HG03025 (cell line): ENCODE results near the gene PPP1R11.
"Not testable (repeated sequence)": the region's sequence is repeated elsewhere in the genome, so short reads cannot be mapped to it uniquely, and the experiment has no call there.

ENCODE experiments used
- ATAC-seq: cut with Tn5 transposase; IDR thresholded peaks from one replicate; pipeline ENCODE4 v1.9.1; 2021; ENCODE audit warnings: mild to moderate bottlenecking, moderate library complexity; ENCODE audit not compliant: unreplicated experiment, low FRiP score

The PPP1R11 gene

DNA sequence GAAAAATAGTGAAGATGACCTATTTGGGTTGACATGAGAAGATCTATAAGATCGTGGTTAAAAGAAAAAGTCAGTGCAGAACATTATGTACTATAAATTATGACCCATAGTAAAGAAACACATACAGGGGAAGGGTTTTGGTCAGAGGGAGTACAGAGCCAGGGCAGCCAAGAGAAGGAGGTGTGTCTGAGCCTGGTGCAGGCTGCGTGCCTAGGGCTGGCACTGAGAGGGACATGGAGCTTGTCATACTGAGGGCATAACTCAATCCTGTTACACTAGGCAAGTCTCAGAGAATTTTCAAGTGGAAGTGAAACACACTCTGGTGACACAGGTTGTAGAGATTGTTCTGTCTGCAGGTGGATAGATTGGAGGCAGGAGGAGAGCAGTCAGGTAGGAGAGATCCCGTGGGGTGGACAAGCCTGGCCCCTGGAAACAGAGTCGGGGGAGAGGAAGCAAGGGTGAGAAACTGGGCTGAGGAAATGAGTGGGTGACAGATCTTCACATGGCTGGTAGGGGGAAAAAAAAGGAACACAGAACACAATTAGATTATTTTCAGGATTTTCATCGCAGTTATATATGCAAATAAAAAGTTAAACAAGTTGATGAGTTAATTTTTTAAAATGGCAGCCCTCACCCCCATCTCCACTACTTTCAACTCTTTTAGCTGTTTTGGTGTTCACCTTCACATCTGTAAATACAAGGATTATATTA lies 27.1 kb downstream of the PPP1R11 start:
- no peak for ATAC-seq

DNA sequence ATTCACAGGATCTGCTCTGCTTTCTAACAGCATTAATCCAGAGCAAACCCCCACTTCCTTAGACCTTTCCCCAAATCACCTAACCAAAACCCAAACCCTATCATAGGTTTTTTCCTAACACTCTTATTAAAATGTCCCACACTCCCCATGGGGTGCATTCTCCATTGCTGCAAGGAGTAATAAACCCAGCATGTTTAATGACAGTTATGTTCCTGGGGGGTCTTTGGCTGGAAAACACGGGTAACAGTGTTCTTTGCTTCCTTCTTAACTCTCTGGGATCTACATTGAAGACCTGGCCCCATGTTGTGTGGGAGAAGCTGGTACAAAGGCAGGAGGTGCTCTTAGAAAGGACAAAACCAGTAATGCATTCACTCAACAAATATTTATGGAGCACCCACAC lies 29.8 kb downstream of the PPP1R11 start:
- ATAC-seq = no peak

DNA sequence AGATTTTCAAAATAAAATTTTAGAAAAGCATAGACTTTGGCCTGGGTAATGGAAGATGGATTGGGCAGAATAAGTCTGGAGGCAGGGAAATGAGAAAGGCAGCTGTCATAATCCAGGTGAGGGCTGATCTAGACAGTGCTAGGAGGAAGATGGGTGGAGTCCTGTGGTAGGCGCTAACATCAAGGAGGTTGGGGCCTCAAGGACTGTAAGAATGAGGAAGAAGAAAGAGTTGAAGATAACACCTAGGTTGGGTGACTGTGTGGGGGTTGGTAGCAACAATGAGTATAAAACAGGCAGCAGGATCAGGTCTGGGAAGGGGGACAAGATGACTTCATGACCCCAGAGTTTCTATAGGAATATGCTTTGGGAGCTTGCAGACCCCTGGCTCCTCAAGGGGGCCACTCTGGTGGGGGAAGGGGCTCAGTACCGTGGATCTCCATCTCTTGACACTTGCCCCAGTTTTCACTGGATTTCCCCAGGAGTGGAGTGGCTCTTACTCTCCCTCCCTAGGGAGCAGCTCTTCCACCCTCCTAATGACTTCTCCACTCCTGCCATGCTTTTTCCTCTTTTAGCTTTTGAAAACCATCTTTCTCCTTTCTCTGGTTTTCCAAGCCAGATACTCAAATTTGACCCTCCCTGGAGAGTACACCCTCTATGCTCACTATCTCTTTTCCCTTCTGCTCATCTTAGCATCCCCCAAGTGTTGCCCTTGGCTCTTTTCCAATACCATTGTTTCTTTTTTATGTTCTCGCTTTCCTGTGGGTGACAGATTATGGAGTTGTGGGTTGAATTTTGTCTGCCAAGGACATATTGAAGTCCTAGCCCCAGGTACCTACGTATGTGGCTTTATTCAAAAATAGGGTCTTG lies 31.1 kb downstream of the PPP1R11 start:
- no peak for ATAC-seq

DNA sequence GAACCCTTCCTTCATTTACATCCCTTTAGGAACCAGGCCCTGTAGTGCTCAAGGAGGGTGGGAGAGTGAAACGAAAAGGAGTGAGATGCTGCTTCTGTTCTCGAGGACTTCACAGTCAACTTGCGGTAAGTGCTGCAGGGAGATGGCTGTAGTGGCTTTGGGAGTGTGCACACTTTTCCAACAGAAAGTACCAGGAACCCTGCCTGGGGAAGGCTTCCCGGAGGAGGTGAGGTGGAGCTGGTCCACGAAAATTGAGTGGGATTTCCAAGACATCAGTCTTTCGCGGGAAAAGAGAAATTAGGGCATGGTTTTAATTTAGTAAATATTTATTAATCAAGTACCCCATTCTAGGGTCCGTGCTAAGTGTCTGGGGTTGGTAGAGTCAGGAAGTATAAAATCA lies 33.2 kb downstream of the PPP1R11 start:
- no peak for ATAC-seq

DNA sequence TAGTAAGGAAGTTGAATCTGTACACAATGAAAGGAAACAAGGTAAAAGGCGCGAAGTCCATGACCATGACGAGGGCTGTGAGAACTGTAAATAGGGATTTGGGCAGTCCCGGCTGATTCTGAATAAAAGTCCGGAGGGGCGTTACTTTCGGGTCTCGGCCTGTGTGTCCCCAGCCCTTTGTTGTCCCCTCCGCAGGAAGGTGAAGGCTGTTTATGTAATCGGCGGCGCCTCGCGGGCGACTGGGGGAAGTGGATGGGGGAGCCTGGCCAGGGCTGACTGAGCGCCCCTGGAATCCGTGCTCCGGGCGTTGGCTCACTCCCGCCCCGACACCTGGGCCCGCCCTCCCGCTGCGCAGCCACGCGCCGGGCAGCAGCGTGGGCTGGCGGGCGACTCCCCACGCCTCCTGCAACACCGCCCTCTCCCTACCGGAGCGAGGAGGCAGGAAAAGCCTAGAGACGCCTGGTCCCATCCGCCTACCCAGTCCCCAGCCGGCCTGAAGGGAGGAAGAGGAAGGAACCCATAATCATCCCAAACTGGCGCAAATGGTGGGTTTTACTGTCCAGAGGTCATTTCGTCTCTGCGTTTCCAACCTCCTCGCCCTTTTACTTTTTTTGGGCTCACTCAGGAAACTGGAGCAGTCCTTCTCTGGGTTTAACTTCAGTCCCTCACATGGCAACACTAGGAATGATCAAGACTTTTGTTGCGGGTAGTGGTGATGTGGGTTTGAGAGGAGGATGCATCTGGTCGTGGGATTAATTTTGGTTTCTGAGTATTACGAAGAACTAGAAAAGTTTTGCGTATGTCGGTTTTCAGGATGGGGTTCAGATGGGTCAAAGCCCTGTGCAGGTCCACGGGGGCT lies 33.8 kb downstream of the PPP1R11 start:
- ATAC-seq = no peak

DNA sequence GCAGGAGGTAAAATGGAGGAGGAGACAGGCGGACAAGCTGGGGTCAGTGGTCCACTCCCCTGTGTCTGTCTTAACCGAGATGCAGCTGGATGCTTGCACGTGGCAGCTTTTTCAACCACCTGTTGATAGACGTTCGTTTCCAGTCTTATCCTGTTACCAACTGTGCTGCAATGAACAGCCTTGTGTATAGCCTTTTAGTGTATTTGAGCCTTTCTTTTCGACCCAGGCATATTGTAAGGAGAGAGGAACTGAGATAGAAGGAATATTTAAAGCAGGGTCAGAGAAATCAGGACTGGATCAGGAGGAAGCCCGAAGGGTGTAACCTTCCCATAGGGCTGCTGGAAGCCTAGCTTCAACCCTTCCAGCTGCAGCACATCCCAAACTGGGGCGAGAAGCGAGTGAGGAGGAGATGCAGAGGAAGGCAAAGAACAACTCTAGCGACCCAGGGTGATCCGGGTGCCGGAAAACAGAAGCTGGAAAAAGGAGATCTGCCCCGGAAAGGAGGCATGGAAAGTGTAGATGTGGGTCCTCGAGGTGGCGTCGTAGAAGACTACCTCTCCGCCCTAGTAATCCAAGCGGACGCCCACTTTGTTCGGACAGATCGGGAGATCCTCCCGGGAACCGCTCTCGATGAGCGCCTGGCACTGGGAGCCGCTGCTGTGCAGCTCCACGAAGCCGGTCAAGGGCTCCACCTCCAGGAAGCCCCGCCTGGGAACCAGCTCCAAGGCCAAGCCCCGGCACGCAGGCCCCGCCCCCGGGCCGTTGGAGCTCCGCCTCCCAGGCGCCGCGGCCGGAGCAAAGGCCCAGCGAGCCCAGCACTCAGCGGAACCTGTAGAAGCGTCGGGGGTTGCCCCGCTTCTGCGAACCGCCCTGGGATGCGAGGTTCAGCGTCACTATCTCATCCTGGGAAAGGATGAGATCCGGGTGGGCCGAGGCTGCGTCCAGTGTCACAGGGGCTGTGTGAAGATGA lies 34.7 kb downstream of the PPP1R11 start:
- ATAC-seq = no peak

DNA sequence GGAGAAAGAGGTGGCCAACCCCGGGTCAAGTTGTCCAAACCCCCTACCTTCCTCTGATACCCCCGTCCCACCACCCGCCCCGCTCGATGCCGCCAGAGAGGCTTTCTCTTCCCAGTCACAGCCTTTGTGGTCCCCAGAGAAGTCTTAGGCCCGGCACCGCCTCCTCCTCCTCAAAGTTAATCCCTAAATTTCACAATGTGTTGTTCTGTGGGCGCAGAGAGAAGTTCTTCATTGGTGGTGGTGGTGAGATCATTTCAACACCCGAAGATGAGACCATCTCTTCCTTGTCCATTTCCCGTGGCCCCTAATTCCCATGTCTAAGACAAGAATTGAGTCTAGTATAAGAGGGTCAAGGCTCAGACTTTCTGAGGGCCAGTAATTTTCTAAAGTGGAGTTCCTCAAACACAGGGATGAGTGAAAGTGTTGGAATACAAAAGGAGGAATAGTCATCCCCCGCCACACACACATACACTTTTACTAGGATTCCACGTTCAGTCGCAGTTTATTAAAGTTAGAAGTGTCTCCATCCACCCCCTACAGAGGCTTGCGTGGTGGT lies 35.5 kb downstream of the PPP1R11 start:
- no peak for ATAC-seq

DNA sequence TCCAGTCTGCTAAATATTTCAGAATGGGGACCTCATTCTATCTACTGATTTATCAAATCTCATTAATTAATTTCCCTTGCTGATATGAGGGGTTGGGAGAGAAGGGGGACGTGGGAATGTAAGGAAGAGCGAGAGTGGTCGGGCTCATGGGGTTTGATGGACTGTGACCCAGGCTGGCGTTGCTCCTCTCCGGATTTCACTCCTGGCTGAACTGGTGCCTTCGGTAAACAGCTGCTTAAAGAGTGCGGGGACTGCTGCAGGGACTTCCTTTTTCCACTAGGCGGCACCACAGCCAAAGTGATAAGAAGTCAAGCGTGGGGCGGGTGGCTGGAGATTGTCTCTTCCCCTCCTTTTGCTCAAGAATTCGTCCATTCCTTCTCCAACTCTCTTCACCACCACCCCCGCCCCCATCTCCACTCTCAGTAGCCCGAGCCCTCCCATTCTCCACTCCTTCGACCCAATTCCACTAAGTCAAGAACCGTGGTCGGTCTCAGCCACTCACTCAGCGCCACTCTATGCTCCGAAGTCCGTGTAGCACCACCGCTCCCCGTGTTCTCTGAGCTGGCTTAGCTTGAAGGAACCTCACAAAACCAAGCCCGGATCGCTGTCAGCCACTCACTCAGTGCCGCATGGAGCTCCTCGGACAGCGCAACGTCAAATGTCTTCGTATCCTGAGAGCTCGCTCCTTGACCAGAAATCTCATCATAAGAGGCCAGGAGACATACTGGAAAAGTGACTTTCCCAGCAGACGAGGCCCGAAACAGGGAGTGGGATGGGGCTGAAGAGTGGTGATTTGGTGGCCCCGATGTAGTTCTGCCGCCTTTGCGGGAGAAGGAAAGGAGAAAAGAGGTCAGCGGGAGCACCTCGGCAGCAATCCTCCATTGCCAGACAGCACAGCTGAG lies 36.2 kb downstream of the PPP1R11 start:
- ATAC-seq = no peak

DNA sequence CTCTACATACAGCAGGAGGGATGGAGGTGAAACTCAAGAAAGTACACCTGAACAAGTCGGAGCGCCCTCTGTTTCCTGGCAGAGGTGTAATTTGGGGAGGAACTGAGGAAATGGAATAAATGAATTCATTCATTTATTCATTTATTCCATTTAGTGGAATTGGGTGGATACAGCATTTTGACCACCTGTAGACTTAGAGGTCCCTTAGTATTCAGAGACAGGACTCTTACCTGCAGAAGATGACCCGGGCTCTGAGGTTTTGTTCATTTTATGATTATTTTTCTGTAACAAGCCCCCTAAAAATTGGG lies 36.8 kb downstream of the PPP1R11 start:
- no peak for ATAC-seq

DNA sequence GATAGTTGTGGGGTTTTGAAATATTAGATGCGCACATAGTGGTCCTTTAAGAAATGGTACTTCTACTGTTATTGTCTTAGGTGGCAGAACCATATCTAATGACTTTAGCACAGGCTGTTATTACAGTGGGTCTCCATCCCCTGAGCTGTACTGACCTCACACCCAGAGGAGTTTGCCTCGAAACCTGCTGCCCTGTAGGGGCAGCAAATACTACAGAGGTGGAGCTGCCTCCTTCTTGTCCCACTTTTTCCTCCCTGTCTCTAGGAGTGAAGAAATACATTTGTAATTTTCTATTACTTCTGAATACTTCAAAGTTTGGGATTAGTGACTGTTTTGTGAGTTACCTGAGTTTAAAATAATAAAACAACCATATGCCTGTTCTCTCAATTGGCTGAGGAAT lies 37.7 kb downstream of the PPP1R11 start:
- no peak for ATAC-seq

DNA sequence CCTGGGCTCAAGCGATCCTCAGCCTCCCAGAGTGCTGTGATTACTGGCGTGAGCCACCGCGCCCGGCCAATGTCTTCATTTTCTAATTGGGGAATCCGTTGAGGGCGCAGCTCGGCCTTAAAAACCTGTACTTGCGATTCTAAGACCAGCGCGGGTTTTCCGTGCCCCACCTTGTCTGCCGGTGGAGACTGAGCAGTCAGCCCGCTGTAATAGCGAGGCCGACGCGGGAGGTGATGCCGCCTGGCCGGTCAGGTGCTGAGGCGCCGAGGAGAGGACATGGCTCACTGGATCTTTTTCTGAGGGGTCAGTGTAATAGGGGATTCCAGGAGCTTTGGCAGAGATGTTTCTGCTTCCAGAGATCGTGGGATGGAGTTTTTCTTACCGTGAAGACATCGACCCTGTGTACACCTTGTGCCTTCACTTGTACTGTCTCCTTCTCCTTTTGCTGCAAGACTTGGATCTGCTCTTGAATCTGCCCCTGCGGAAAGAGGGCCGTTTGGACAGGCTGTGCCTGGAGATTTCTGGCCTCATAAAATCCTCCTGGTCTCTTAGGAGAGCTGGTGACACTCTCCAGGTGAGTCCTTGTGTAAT lies 44.4 kb downstream of the PPP1R11 start:
- ATAC-seq = no peak

DNA sequence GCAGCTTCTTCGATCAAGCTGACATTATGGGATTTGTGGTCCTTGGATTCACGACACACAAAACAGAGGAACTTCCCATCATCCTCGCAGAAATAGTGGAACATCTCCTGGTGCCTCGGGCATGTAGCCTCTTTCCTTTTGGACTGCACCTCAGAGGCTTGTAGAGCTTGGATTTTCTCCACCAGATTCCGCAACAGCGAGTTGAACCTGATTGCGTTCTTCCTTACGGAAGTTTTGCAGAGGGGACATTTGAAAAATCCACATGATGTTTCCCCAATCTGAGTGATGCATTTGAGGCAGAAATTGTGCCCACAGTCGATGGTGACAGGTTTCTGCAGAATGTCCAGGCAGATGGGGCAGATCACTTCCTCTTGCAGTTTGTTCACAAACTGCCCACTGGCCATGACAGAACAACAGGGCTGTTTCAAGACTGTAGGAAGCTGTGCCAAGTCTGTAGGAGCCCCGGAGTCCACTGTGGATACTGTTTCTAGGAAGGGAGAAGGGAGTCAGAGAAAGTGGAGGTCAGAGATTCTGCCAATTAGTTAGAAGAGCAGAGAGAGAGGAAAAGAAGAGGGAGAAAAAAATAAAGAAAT lies 45.5 kb downstream of the PPP1R11 start:
- ATAC-seq = no peak

DNA sequence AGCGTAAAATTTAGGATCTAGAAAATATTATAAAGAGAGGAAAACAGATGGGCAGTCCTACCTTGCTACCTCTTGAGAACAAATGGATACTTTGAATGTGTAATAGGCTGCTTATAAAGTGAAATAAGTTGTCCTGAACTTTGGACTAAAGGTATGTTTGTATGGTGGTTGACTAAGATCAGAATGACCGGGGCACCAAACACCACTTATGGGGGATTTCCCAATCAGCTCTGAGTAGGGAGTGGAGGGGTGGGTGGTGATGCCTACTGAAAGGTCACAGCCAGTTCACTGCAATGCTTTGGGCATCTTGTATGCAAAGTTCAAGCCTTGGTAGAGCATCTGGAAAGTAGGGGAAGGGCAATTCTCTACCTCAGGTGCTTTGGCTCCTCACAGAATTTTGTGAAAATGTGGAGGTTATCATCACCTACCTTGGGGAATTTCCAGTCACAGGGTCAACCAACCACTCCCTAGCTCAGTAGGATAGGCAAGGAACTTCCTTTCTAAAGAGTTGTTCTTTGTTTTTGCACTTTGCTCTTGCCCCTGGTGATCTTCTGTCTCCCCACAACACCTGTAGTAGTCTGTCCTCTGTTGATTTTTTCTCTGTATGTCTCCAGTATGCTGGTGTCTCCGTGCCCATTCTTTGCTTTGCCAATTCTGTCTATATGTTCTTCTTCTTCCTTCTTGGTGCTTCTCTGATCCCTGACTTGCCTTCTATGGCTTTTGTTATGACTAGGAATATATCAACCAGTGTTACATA lies 46.2 kb downstream of the PPP1R11 start, which contains the start of gene TRIM31:
TSS of gene TRIM31 (minus strand) at position 88 of the 757 bp plus-strand sequence. CDS start 285 bp downstream, outside the sequence.
- ATAC-seq = no peak

DNA sequence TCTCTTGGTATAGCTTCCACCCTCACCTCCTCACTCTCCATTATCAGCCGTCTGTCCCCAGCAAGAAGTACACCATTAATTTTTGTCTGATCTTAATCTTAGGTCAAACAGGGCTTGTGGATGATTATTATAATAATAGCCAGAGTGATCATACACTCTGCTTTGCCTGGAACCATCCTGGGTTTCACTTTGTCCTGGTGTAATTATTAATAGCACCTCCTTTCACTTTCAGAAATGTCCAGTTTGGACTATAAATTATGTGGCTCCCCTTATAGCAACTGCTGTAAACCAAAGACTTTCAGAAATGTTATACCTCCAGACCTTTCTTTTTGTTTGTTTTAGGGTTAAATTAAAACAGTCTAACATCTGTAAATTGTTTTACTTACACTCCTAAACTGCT lies 46.8 kb downstream of the PPP1R11 start:
- no peak for ATAC-seq

DNA sequence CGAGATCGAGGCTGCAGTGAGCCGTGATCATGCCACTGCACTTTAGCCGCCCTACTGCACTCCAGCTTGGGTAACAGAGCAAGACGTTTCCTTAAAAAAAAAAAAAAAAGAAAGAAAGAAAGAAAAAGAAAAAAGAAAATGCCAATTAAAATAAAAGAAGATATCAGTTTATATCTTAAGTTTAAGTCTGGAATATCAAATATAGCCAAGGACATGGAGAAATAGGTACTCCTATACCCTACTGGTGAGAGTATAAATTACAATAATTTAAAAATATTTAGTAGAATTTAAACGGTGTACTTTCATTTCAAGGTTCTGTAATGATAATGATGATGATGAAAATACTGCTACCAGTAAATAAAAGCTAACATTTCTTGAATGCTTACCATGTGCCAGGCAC lies 49.7 kb downstream of the PPP1R11 start:
- ATAC-seq = no peak

DNA sequence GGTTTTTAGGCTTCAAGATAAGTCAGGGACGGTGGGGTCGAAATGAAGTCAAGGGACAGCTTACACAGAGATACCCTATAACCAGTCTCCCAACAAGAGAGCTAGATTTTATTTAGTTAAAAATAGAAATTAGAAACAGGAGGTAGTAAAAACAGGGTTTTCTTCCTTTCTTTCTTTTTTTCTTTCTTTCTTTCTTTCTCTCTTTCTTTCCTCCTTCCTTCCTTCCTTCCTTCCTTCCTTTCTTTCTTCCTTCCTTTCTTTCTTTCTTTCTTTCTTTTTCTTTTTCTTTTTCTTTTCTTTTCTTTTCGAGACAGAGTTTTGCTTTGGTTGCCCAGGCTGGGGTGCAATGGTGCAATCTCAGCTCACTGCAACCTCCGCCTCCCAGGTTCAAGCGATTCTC lies 51.7 kb downstream of the PPP1R11 start:
- ATAC-seq = not testable (repeated sequence)
